C4-2B (cell line): ENCODE measurements around the gene ANGEL1.

Source experiments
- CTCF ChIP-seq: fragments of 450-650 bp; conservative IDR thresholded peaks from 2 replicates; pipeline ENCODE4 v1.5.1; 2017; ENCODE audit warnings: mild to moderate bottlenecking
- ZFX ChIP-seq: fragments of 450-650 bp; IDR thresholded peaks from 2 replicates; pipeline ENCODE4 v1.6.1; 2017

GRCh38 chr14:76770521-76771436, 41.9 kb downstream of the ANGEL1 start:
- TF ChIP-seq CTCF (no peak), ZFX (no peak)
